AG04450 (cell line): ENCODE measurements around the gene COL4A3. TPM values are rescaled to one million over a fixed set of nuclear protein-coding genes. Genes with fewer than 3 reads are reported as not detected.
"Not testable (repeated sequence)": the region's sequence is repeated elsewhere in the genome, so short reads cannot be mapped to it uniquely, and the experiment has no call there.

Experiments
- CTCF ChIA-PET: fragments of 300-600, 350-600 bp; formaldehyde crosslinking; extraction: SDS; loops from one replicate; lab custom pipeline; 2022; ENCODE audit warnings: antibody characterized with exemption, inconsistent platforms; lab: Charles Lee
- POLR2A ChIA-PET: fragments of 350-600 bp; formaldehyde crosslinking; extraction: SDS; loops from one replicate; lab custom pipeline; 2021; ENCODE audit warnings: antibody characterized with exemption, inconsistent platforms; lab: Yijun Ruan, JAX
- DNase-seq: peaks from one replicate; pipeline ENCODE4 v3.0.0-alpha.2; 2011; ENCODE audit warnings: low read depth, low spot score
- H3K27ac ChIP-seq: one replicate; pipeline ENCODE4 v1.5.1; 2012; ENCODE audit warnings: low read depth, low read length, control low read depth
- H3K27me3 ChIP-seq: one replicate; pipeline ENCODE4 v1.6.0; 2012; ENCODE audit warnings: low read length; ENCODE audit not compliant: control insufficient read depth, insufficient read depth
- H3K4me3 ChIP-seq: 2 replicates; pipeline ENCODE4 v1.5.1; 2011; ENCODE audit warnings: mild to moderate bottlenecking, low read depth, low read length, control low read depth
- H3K9me3 ChIP-seq: 2 replicates; pipeline ENCODE4 v1.5.1; 2012; ENCODE audit warnings: low read length; ENCODE audit not compliant: control insufficient read depth, insufficient read depth
- polyA plus RNA-seq: library from polyadenylated mRNA; depleted of rRNA; stranded (reverse); fragments of >200 nt; gene quantifications from 2 replicates; pipeline ENCODE4 v1.2.3, GENCODE V29; 2011
- TF ChIP-seq, protein P1 (sequence below): IDR thresholded peaks from 2 replicates; pipeline ENCODE4 v1.5.1; 2011; ENCODE audit warnings: low read depth, low read length, control low read depth, inconsistent platforms

COL4A3 gene
- polyA plus RNA-seq, 1 experiment = 0.07 TPM

- DNase-seq = no peak
- TF ChIP-seq, protein P1, sequence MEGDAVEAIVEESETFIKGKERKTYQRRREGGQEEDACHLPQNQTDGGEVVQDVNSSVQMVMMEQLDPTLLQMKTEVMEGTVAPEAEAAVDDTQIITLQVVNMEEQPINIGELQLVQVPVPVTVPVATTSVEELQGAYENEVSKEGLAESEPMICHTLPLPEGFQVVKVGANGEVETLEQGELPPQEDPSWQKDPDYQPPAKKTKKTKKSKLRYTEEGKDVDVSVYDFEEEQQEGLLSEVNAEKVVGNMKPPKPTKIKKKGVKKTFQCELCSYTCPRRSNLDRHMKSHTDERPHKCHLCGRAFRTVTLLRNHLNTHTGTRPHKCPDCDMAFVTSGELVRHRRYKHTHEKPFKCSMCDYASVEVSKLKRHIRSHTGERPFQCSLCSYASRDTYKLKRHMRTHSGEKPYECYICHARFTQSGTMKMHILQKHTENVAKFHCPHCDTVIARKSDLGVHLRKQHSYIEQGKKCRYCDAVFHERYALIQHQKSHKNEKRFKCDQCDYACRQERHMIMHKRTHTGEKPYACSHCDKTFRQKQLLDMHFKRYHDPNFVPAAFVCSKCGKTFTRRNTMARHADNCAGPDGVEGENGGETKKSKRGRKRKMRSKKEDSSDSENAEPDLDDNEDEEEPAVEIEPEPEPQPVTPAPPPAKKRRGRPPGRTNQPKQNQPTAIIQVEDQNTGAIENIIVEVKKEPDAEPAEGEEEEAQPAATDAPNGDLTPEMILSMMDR = no peak
- Histone ChIP-seq H3K9me3 (no peaks in the 10 kb centered on the region), H3K4me3 (no peak overlapping the region), H3K27me3 (no peaks in the 10 kb centered on the region), H3K27ac (no peak overlapping the region)
- ChIA-PET CTCF (interaction anchor here (7.9 kb wide), 1 partner anchor 17 kb away, joined by 86 read pairs; no protein-coding TSS in a partner anchor), POLR2A (no interaction called here)
Observed at GRCh38 chr2:227222292-227222691, 57.9 kb downstream of the COL4A3 start.

DNA sequence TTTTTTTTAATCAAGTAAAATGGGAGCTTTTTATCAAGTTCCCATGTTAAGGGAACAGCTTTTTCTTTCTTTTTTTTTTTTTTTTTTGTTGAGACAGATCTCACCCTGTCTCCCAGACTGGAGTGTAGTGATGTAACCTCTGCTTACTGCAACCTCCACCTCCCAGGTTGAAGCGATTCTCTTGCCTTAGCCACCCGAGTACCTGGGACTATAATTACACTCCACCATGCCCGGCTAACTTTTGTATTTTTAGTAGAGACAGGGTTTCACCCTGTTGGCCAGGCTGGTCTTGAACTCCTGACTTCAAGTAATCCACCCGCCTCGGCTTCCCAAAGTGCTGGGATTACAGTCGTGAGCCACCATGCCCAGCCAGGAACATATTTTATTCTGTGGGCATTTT lies 61.2 kb downstream of the COL4A3 start:
- H3K4me3 ChIP-seq, H3K27ac ChIP-seq, DNase-seq, POLR2A ChIA-PET, H3K9me3 ChIP-seq, H3K27me3 ChIP-seq: not testable (repeated sequence)
- CTCF ChIA-PET = interaction anchor here (0.7 to 7.9 kb wide), 2 partner anchors 13 to 37 kb away, joined by 5 to 86 read pairs; no protein-coding TSS in a partner anchor

DNA sequence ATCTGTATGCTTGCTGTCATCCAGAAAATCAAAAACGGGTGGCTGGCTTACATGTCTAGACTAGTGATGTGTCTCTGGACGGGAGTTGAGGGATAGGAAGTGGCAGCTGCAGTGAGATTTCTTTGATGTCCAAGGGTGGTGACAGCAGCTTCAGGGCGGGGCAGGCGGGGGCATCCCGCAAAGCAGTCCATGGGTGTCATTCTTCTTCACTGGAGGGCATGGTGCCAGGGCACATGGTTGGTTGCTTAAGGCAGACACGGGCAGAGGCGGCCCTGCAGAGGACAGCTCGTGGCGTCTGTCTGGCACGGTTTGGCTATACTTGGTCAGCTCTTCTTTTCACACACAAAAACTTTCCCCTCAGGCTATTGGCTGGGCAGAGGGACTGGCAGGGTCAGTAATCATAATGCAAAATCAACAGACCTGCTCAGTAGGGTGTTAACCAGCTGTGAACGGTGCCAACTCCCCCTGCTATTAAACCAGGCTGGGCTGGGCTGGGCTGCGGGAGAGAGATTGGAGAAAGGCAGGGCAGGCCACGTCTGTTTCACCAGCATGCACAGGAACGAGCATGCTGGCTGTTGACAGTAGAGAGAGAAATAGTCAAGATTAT lies 63.7 kb downstream of the COL4A3 start:
- no peak for DNase-seq

DNA sequence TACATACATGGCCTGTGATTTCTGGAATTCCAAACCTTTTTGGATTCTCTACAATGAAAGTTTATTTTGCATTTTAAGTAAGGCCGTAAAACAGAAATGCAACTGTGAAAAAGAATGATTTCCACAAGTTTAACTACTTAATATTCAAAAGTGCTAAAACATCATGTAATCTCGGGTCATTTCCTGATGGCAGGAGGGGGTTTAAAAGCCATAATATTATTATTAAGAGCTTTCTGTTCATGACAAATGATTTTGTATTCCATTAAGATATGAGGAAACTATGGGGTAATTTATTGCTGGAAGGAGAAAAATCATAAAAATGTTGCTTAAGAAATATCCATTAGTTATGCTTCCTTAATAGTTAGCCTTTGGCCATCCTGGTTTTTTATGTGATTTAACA lies 65.7 kb downstream of the COL4A3 start:
- Histone ChIP-seq H3K4me3 (no peak overlapping the region), H3K9me3 (no peaks in the 10 kb centered on the region), H3K27me3 (peaks cover 3% of the 10 kb centered on the region), H3K27ac (no peak overlapping the region)
- no peak for DNase-seq
- ChIA-PET POLR2A (no interaction called here), CTCF (interaction anchor here (2.2 kb wide), 1 partner anchor 8 kb away, joined by 12 read pairs; no protein-coding TSS in a partner anchor)
- TF ChIP-seq, protein P1 = no peak

More for the DNA sequence above, 63.7 kb downstream of the COL4A3 start:
- ChIA-PET CTCF (interaction anchor here (0.9 to 7.9 kb wide), 2 partner anchors 11 to 219 kb away, joined by 3 to 86 read pairs; no protein-coding TSS in a partner anchor), POLR2A (no interaction called here)
- Histone ChIP-seq H3K4me3 (no peak overlapping the region), H3K9me3 (no peaks in the 10 kb centered on the region), H3K27ac (no peak overlapping the region), H3K27me3 (peaks cover 3% of the 10 kb centered on the region)
- TF ChIP-seq, protein P1 = no peak

DNA sequence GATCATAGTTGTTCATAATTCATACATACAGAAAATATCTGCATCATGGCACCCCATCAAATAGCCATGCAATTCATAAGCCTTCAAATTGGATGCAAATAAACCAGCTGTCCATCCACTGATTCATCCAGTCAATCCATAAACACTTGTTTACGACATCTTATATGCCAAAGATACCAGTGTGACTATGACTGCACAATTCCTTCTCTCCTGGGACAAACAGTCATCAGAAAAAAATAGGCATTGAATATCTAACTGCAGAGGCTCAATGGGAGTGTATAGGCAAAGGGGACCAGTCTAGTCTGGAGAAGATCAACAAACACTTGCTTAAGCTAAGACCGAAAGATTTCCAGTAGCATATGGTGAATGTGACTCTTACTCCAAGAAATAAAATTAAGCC lies 70.0 kb downstream of the COL4A3 start:
- H3K4me3 ChIP-seq = no peak overlapping the region
- no peaks in the 10 kb centered on the region for H3K9me3 ChIP-seq
- no peak overlapping the region for H3K27ac ChIP-seq
- ChIA-PET CTCF (no interaction called here), POLR2A (no interaction called here)
- DNase-seq = no peak
- TF ChIP-seq, protein P1 = no peak
- no peaks in the 10 kb centered on the region for H3K27me3 ChIP-seq
